Measurements from ENCODE around the gene USP16.

The USP16 gene

GRCh38 chr21:29078869-29079767 is 54.6 kb downstream of the USP16 start:
- TF ChIP-seq CTCF (conservative IDR thresholded peaks at IDR 0.05; ENCODE audit: low read depth) = no peak
- no peak for DNase-seq (ENCODE audit: low spot score)
- ChIA-PET CTCF (interaction anchor here (0.5 kb wide), 1 partner anchor 10 kb away, joined by 3 read pairs; no protein-coding TSS in a partner anchor), POLR2A (ENCODE audit: low non-redundant PET) (no interaction called here)
- no peak overlapping the region for H3K27ac ChIP-seq

DNA sequence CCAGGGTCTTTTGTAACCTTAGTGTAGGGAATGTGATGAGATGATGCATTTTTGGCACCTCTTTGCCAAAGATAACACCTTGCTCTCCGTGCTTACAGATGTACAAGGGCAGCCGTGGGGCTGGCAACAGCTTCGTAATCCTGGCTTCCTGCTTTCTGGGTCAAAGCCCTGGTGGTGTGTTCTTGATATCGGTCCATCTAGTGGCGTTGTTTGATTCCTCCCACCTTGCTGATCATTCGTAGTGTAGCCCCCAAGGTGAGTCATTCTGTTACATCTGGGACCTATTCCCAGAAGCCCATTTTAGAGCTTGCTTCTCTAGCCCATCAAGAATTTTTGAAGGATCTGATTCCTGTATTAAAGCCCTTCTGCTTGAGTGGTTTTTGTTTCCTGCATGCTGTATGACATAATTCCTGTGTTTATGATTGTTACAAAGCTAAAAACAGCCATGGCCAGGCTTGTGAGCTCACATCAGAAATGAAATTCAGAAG is 56.0 kb downstream of the USP16 start:
- no peak for DNase-seq (ENCODE audit: low spot score)
- CTCF ChIA-PET = interaction anchor here (0.7 kb wide), 1 partner anchor 106 kb away, joined by 8 read pairs; no protein-coding TSS in a partner anchor
- POLR2A ChIA-PET (ENCODE audit: low non-redundant PET) = no interaction called here
- no peak for TF ChIP-seq CTCF (conservative IDR thresholded peaks at IDR 0.05; ENCODE audit: low read depth)
- no peak overlapping the region for H3K27ac ChIP-seq

DNA sequence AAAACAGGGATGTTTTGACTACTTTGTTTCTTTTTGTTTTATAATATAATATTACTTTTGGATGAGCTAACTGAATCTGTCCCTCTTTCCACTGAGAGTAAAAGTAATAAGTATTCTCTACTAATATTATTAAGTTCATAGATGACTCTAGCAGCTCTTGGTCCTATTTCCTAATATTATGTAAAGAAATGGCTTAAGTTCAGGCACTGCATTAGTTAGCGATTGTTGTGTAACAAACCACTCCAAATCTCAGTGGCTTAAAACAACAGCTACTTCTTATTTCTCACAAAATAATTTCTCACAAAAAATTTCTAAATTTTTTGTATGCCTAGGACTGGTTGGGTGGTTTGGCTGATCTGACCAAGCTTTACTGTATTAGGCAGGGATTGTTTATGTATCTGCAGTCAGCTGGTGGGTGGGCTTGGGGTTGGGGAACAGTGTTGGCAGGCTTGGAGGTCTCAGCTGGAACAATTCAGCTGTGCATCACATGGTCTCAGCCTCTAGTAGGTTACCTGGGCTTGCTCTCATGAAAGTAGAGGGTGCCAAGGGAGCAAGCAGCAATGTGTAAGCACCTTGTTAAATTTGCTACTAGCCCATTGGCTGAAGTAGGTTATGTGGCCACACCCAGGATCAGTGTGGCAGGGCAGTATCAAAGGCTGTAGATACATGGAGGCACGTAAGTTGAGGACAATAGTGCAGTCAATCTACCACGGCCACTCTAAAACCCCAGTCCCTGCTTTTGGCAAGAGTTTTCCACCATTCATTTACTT is 57.8 kb downstream of the USP16 start:
- no peak for TF ChIP-seq CTCF (conservative IDR thresholded peaks at IDR 0.05; ENCODE audit: low read depth)
- ChIA-PET POLR2A (ENCODE audit: low non-redundant PET) (no interaction called here), CTCF (no interaction called here)
- no peak overlapping the region for H3K27ac ChIP-seq
- no peak for DNase-seq (ENCODE audit: low spot score)

DNA sequence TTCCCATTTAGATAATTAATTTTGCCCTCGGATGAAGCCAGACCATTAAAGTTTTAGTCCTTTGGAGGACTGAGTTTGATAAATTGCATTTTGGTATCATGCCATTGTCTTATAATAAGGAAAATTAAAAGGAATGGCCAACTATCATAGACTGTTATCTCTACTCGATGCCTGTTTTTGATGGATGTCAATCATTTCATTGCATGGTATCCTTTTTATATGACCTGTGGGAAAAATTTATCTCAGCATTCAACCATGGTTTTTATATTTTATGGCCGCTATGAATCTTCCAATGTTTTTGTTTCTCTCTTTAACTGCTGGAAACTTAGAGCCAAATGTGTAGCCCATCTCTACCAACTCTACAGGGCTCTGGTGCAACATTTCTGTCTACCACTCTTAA is 58.8 kb downstream of the USP16 start:
- CTCF ChIA-PET = interaction anchor here (0.6 kb wide), 1 partner anchor 88 kb away, joined by 3 read pairs; no protein-coding TSS in a partner anchor

GRCh38 chr21:29084372-29084771 is 59.9 kb downstream of the USP16 start:
- ChIA-PET CTCF (no interaction called here), POLR2A (ENCODE audit: low non-redundant PET) (no interaction called here)
- no peak for DNase-seq (ENCODE audit: low spot score)
- H3K27ac ChIP-seq = no peak overlapping the region
- TF ChIP-seq CTCF (conservative IDR thresholded peaks at IDR 0.05; ENCODE audit: low read depth) = no peak

More for the DNA sequence above, 58.8 kb downstream of the USP16 start:
- TF ChIP-seq CTCF (conservative IDR thresholded peaks at IDR 0.05; ENCODE audit: low read depth) = no peak
- DNase-seq (ENCODE audit: low spot score) = no peak
- H3K27ac ChIP-seq = no peak overlapping the region
- POLR2A ChIA-PET (ENCODE audit: low non-redundant PET) = no interaction called here

- ChIA-PET CTCF (no interaction called here), POLR2A (ENCODE audit: low non-redundant PET) (no interaction called here)
- TF ChIP-seq CTCF (conservative IDR thresholded peaks at IDR 0.05; ENCODE audit: low read depth) = no peak
- H3K27ac ChIP-seq = no peak overlapping the region
- no peak for DNase-seq (ENCODE audit: low spot score)
Measured at GRCh38 chr21:29085106-29085752, 60.8 kb downstream of the USP16 start.

All from RWPE1 (cell line).